ENCODE data around the gene ABHD16B. TPM values are rescaled to one million over a fixed set of nuclear protein-coding genes. Genes with fewer than 3 reads are reported as not detected.
"Not testable (repeated sequence)": the region's sequence is repeated elsewhere in the genome, so short reads cannot be mapped to it uniquely, and the experiment has no call there.

Gene ABHD16B
- polyA plus RNA-seq, 12 donors, result not detected

GRCh38 chr20:63831993-63832686 lies 29.2 kb upstream of the ABHD16B start:
- no peak for DNase-seq

GRCh38 chr20:63833776-63834490 lies 27.4 kb upstream of the ABHD16B start:
- DNase-seq, result no peak

GRCh38 chr20:63834491-63834880 lies 26.8 kb upstream of the ABHD16B start:
- DNase-seq, result no peak

- DNase-seq, result peak; percentile 85
Observed at GRCh38 chr20:63835021-63835858, 26.1 kb upstream of the ABHD16B start.

- DNase-seq, result no peak
Observed at GRCh38 chr20:63836458-63837344, 24.6 kb upstream of the ABHD16B start.

- no peak for DNase-seq
Observed at GRCh38 chr20:63837479-63837878, 23.8 kb upstream of the ABHD16B start.

GRCh38 chr20:63839620-63840019 lies 21.7 kb upstream of the ABHD16B start:
- DNase-seq, result no peak

GRCh38 chr20:63840405-63840828 lies 20.9 kb upstream of the ABHD16B start:
- DNase-seq, result no peak

- no peak for DNase-seq
Observed at GRCh38 chr20:63842258-63842657, 19.0 kb upstream of the ABHD16B start.

- no peak for DNase-seq
Observed at GRCh38 chr20:63843222-63843621, 18.1 kb upstream of the ABHD16B start.

- DNase-seq, result no peak
Observed at GRCh38 chr20:63843778-63844177, 17.5 kb upstream of the ABHD16B start.

GRCh38 chr20:63844511-63844991 lies 16.7 kb upstream of the ABHD16B start:
- DNase-seq, result no peak

GRCh38 chr20:63846128-63846771 lies 15.0 kb upstream of the ABHD16B start:
- peak; percentile 77 for DNase-seq

GRCh38 chr20:63846888-63847236 lies 14.4 kb upstream of the ABHD16B start:
- DNase-seq, result no peak

- DNase-seq, result no peak
Observed at GRCh38 chr20:63847237-63848002, 13.9 kb upstream of the ABHD16B start.

- no peak for DNase-seq
Observed at GRCh38 chr20:63848003-63848911, 13.0 kb upstream of the ABHD16B start.

- no peak for DNase-seq
Observed at GRCh38 chr20:63850689-63851547, 10.4 kb upstream of the ABHD16B start.

- not testable (repeated sequence) for DNase-seq
Observed at GRCh38 chr20:63851548-63851943, 9.8 kb upstream of the ABHD16B start.

Data from muscle of arm (tissue), 12 donors.